NCI-H2227 (cell line): ENCODE results near the gene TUBA4B.

Experiments
- DNase-seq: peaks from one replicate; lab custom pipeline; 2025; ENCODE audit not compliant: unreplicated experiment; lab: John Stamatoyannopoulos, UW

The TUBA4B gene

GRCh38 chr2:219218732-219219701 is 34.0 kb upstream of the TUBA4B start, which contains the start of gene ABCB6:
Gene ABCB6 (minus strand): TSS chr2:219218958. CDS start chr2:219218673, 285 bp downstream.
- DNase-seq = peak; percentile 97

GRCh38 chr2:219219784-219220532 is 33.1 kb upstream of the TUBA4B start:
- no peak for DNase-seq

GRCh38 chr2:219220652-219221402 is 32.2 kb upstream of the TUBA4B start:
- no peak for DNase-seq

- DNase-seq = no peak
Observed at GRCh38 chr2:219221957-219222518, 31.0 kb upstream of the TUBA4B start.

- no peak for DNase-seq
Observed at GRCh38 chr2:219223831-219224610, 29.0 kb upstream of the TUBA4B start.

- no peak for DNase-seq
Observed at GRCh38 chr2:219225350-219225749, 27.7 kb upstream of the TUBA4B start.

GRCh38 chr2:219228041-219228910 is 24.8 kb upstream of the TUBA4B start:
- DNase-seq = no peak

- no peak for DNase-seq
Observed at GRCh38 chr2:219228911-219229304, 24.1 kb upstream of the TUBA4B start.

GRCh38 chr2:219229305-219230058 is 23.6 kb upstream of the TUBA4B start, which contains the start of the genes ANKZF1 and ATG9A:
Gene ANKZF1 (plus strand): TSS chr2:219229806. CDS start chr2:219230258, 452 bp downstream.
Gene ATG9A (minus strand): TSS chr2:219229636. CDS start chr2:219228024, 1,612 bp downstream.
- DNase-seq = peak; percentile 99

- peak; percentile 37 for DNase-seq
Observed at GRCh38 chr2:219230059-219230540, 22.9 kb upstream of the TUBA4B start.

- no peak for DNase-seq
Observed at GRCh38 chr2:219234331-219234730, 18.7 kb upstream of the TUBA4B start.

GRCh38 chr2:219243291-219243761 is 9.7 kb upstream of the TUBA4B start:
- no peak for DNase-seq

GRCh38 chr2:219244789-219245147 is 8.3 kb upstream of the TUBA4B start:
- no peak for DNase-seq

GRCh38 chr2:219245148-219245898 is 7.7 kb upstream of the TUBA4B start, which contains the start of the genes GLB1L and STK16:
Gene GLB1L (minus strand): TSS chr2:219245444. CDS start chr2:219243573, 1,871 bp downstream.
Gene STK16 (plus strand): TSS chr2:219245479. CDS start chr2:219246000, 521 bp downstream.
- DNase-seq = peak; percentile 97

GRCh38 chr2:219245899-219246230 is 7.2 kb upstream of the TUBA4B start:
- DNase-seq = no peak

GRCh38 chr2:219246559-219246958 is 6.5 kb upstream of the TUBA4B start:
- DNase-seq = no peak
